Natural killer cell (primary cell): ENCODE results near the gene TRIP13. TPM values are rescaled to one million over a fixed set of nuclear protein-coding genes. Genes with fewer than 3 reads are reported as not detected.
A peak's percentile ranks its signal among the peaks of the same experiment; 100 is the strongest.

Source experiments
- ATAC-seq, 3 donors: fragments of 150-1000 bp in 2 of 3; fragments of 200-7000 bp in 1 of 3; cut with Tn5 transposase; 1 replicate in 1 of 3; 2 replicates in 2 of 3; pipeline ENCODE4 v1.10.0; 2021; ENCODE audit warnings: mild to moderate bottlenecking in 2 of 3, moderate library complexity in 2 of 3
- DNase-seq, 2 donors: peaks; one replicate each; pipeline versions ENCODE4 v3.0.0 to v3.0.0-alpha.2; 2013 to 2021; ENCODE audit warnings: mixed read lengths in 1 of 2
- H3K27ac ChIP-seq: one replicate; pipeline ENCODE4 v1.5.1; 2013; ENCODE audit warnings: mild to moderate bottlenecking, low read length
- H3K27me3 ChIP-seq: one replicate; pipeline ENCODE4 v1.6.1; 2013; ENCODE audit warnings: low read length; ENCODE audit not compliant: control insufficient read depth, insufficient read depth
- H3K36me3 ChIP-seq: one replicate; pipeline ENCODE4 v1.6.1; 2013; ENCODE audit warnings: low read length; ENCODE audit not compliant: control insufficient read depth, insufficient read depth
- H3K4me1 ChIP-seq: one replicate; pipeline ENCODE4 v1.6.1; 2013; ENCODE audit warnings: low read length; ENCODE audit not compliant: control insufficient read depth, insufficient read depth
- H3K4me3 ChIP-seq: one replicate; pipeline ENCODE4 v1.5.1; 2013; ENCODE audit warnings: low read length
- H3K9me3 ChIP-seq: one replicate; pipeline ENCODE4 v1.6.1; 2013; ENCODE audit warnings: low read length; ENCODE audit not compliant: control insufficient read depth, insufficient read depth
- H3K27ac Mint-ChIP-seq, 2 donors: one replicate each; pipeline ENCODE4 v1.8.0; 2022; ENCODE audit warnings: mild to moderate bottlenecking in 2 of 2, mixed read lengths in 2 of 2, moderate library complexity in 1 of 2
- H3K27me3 Mint-ChIP-seq, 2 donors: one replicate each; pipeline ENCODE4 v1.8.0; 2022; ENCODE audit warnings: low read depth in 2 of 2, mixed read lengths in 2 of 2
- H3K36me3 Mint-ChIP-seq: one replicate; pipeline ENCODE4 v1.8.0; 2022; ENCODE audit warnings: mixed read lengths
- H3K4me1 Mint-ChIP-seq, 2 donors: one replicate each; pipeline ENCODE4 v1.8.0; 2022; ENCODE audit warnings: mixed read lengths in 2 of 2
- H3K4me3 Mint-ChIP-seq: one replicate; pipeline ENCODE4 v1.8.0; 2022; ENCODE audit warnings: mild to moderate bottlenecking, moderate library complexity, mixed read lengths
- H3K9me3 Mint-ChIP-seq, 2 donors: one replicate each; pipeline ENCODE4 v1.8.0; 2022; ENCODE audit warnings: mixed read lengths in 2 of 2
- CTCF ChIP-seq: fragments of 200-600 bp; IDR thresholded peaks from one replicate; pipeline ENCODE4 v1.8.0; 2022; ENCODE audit warnings: antibody characterized with exemption
- whole genome bisulfite sequencing: methylation state at CpG from one replicate; pipeline ENCODE4 v1.1.7; 2013; ENCODE audit warnings: missing lambda C conversion rate; ENCODE audit not compliant: insufficient coverage; 5-methylcytosine and 5-hydroxymethylcytosine counted together
- intact Hi-C: fragments of 100-400 bp; cut with micrococcal nuclease; formaldehyde crosslinking; loops from one replicate; pipeline ENCODE4 v1.14.2; 2022
- total RNA-seq, 4 donors: library from RNA; stranded (reverse); fragments of 120-200 nt in 1 of 4; gene quantifications; one replicate each; pipeline versions ENCODE4 v1.2.3 to v1.2.4, GENCODE V29; 2013 to 2022

TRIP13 gene
- total RNA-seq, 3 donors from 2014 or later (not counting 1 experiment from before 2014, with no cell fraction given): 0.45 to 0.57 (median 0.56) TPM

GRCh38 chr5:850511-851006 is 42.1 kb upstream of the TRIP13 start, which contains the start of gene ZDHHC11:
TSS of gene ZDHHC11 (minus strand) at chr5:850986. CDS start at chr5:850602, 384 bp downstream.
- Histone ChIP-seq H3K36me3 (no peaks in the 10 kb centered on the region), H3K4me3 (no peak within 1 kb of the TSS), H3K9me3 (no peaks in the 10 kb centered on the region), H3K27me3 (no peaks in the 10 kb centered on the region), H3K4me1 (no peaks in the 10 kb centered on the region), H3K27ac (no peak within 1 kb of the TSS)
- no peak for TF ChIP-seq CTCF
- no peak within 1 kb of the TSS for H3K4me3 Mint-ChIP-seq
- ATAC-seq (no peak), DNase-seq (no peak)
- 88% methylated on average over 27 of the region's 27 CpGs for WGBS
- no peaks in the 10 kb centered on the region for H3K36me3 Mint-ChIP-seq
- H3K27me3 Mint-ChIP-seq: peaks cover 8 to 11% of the 10 kb centered on the region in 2 donors
- H3K27ac Mint-ChIP-seq: no peak within 1 kb of the TSS
- no peaks in the 10 kb centered on the region for H3K4me1 Mint-ChIP-seq
- intact Hi-C loops: no loop called here
- H3K9me3 Mint-ChIP-seq: no peaks in the 10 kb centered on the region

- no peaks in the 10 kb centered on the region for H3K4me1 ChIP-seq
- H3K27ac ChIP-seq: no peak overlapping the region
- no peaks in the 10 kb centered on the region for H3K36me3 ChIP-seq
- DNase-seq (peak in 1 of 2 donors; percentile 13), ATAC-seq (no peak)
- Mint-ChIP-seq H3K4me3 (no peak overlapping the region), H3K36me3 (no peaks in the 10 kb centered on the region), H3K9me3 (no peaks in the 10 kb centered on the region), H3K27ac (no peak overlapping the region), H3K27me3 (peaks cover 8 to 11% of the 10 kb centered on the region in 2 donors), H3K4me1 (no peaks in the 10 kb centered on the region)
- no peaks in the 10 kb centered on the region for H3K9me3 ChIP-seq
- TF ChIP-seq CTCF: no peak
- H3K4me3 ChIP-seq: no peak overlapping the region
- 78% methylated on average over 19 of the region's 19 CpGs for WGBS
- H3K27me3 ChIP-seq: no peaks in the 10 kb centered on the region
- intact Hi-C loops: no loop called here
Observed at GRCh38 chr5:851076-851475, 41.6 kb upstream of the TRIP13 start.

GRCh38 chr5:851553-851952 is 41.1 kb upstream of the TRIP13 start:
- DNase-seq: no peak

More at GRCh38 chr5:851553-851952, 41.1 kb upstream of the TRIP13 start:
- ATAC-seq: no peak
- peaks cover 3% of the 10 kb centered on the region for H3K4me1 ChIP-seq
- 93% methylated on average over 16 of the region's 16 CpGs for WGBS
- H3K36me3 ChIP-seq: no peaks in the 10 kb centered on the region
- H3K27ac Mint-ChIP-seq: no peak overlapping the region
- H3K27me3 Mint-ChIP-seq: peaks cover 8 to 11% of the 10 kb centered on the region in 2 donors
- intact Hi-C loops: no loop called here
- no peak overlapping the region for H3K27ac ChIP-seq
- H3K27me3 ChIP-seq: no peaks in the 10 kb centered on the region
- no peak overlapping the region for H3K4me3 Mint-ChIP-seq
- H3K36me3 Mint-ChIP-seq: no peaks in the 10 kb centered on the region
- no peaks in the 10 kb centered on the region for H3K9me3 ChIP-seq
- H3K9me3 Mint-ChIP-seq: no peaks in the 10 kb centered on the region
- H3K4me1 Mint-ChIP-seq: no peaks in the 10 kb centered on the region
- TF ChIP-seq CTCF: no peak
- no peak overlapping the region for H3K4me3 ChIP-seq
